Fibroblast of lung (primary cell): Measurements from ENCODE around the gene DPM3. TPM values are rescaled to one million over a fixed set of nuclear protein-coding genes. Genes with fewer than 3 reads are reported as not detected.
"Not testable (repeated sequence)": the region's sequence is repeated elsewhere in the genome, so short reads cannot be mapped to it uniquely, and the experiment has no call there.

Experiments used
- DNase-seq, 2 donors: peaks; one replicate each; pipeline versions ENCODE4 v3.0.0 to v3.0.0-alpha.2; 2010; ENCODE audit warnings: low read depth in 2 of 2
- H2AFZ ChIP-seq: 2 replicates; pipeline ENCODE4 v1.5.1; 2012; ENCODE audit warnings: low read length, control low read depth, inconsistent platforms
- H3K27ac ChIP-seq: 2 replicates; pipeline ENCODE4 v1.5.1; 2011; ENCODE audit warnings: low read length, control low read depth; ENCODE audit not compliant: insufficient read depth
- H3K27me3 ChIP-seq: 2 replicates; pipeline ENCODE4 v1.5.1; 2011; ENCODE audit warnings: mild to moderate bottlenecking, low read length; ENCODE audit not compliant: control insufficient read depth, insufficient read depth
- H3K36me3 ChIP-seq: 2 replicates; pipeline ENCODE4 v1.5.1; 2011; ENCODE audit warnings: low read length; ENCODE audit not compliant: control insufficient read depth, insufficient read depth
- H3K4me1 ChIP-seq: 2 replicates; pipeline ENCODE4 v1.5.1; 2011; ENCODE audit warnings: low read length; ENCODE audit not compliant: control insufficient read depth, insufficient read depth; ENCODE audit errors: extremely low read depth
- H3K4me2 ChIP-seq: 2 replicates; pipeline ENCODE4 v1.5.1; 2011; ENCODE audit warnings: low read length, control low read depth; ENCODE audit not compliant: insufficient read depth; ENCODE audit errors: extremely low read depth
- H3K4me3 ChIP-seq, 4 experiments: fragments of 200-600 bp in 1 of 4; sonication (generic) in 1 of 4; replicated peaks in 1 of 4; 2 replicates each; pipeline ENCODE4 v1.5.1; 2011 to 2016; ENCODE audit warnings: low read length in 4 of 4, low read depth in 3 of 4, mild to moderate bottlenecking in 3 of 4, control low read depth in 2 of 4, inconsistent platforms in 1 of 4, mixed read lengths in 1 of 4; ENCODE audit not compliant: insufficient read depth in 1 of 4; ENCODE audit errors: control extremely low read depth in 1 of 4
- H3K79me2 ChIP-seq: 2 replicates; pipeline ENCODE4 v1.5.1; 2012; ENCODE audit warnings: mild to moderate bottlenecking, low read length, inconsistent platforms; ENCODE audit not compliant: control insufficient read depth, insufficient read depth
- H3K9ac ChIP-seq: 2 replicates; pipeline ENCODE4 v1.5.1; 2011; ENCODE audit warnings: mild to moderate bottlenecking, low read length, control low read depth; ENCODE audit not compliant: insufficient read depth
- H3K9me3 ChIP-seq: 2 replicates; pipeline ENCODE4 v1.5.1; 2012; ENCODE audit warnings: low read depth, low read length; ENCODE audit not compliant: control insufficient read depth, insufficient read depth
- H4K20me1 ChIP-seq: 2 replicates; pipeline ENCODE4 v1.5.1; 2011; ENCODE audit warnings: low read length; ENCODE audit not compliant: control insufficient read depth, insufficient read depth; ENCODE audit errors: extremely low read depth
- CTCF ChIP-seq, 2 donors: IDR thresholded peaks in 1 of 2; conservative IDR thresholded peaks in 1 of 2; 1 replicate in 1 of 2; 2 replicates in 1 of 2; pipeline ENCODE4 v1.5.1; 2011 to 2012; ENCODE audit warnings: low read length in 2 of 2, control low read depth in 1 of 2, inconsistent platforms in 1 of 2, low read depth in 1 of 2, mild to moderate bottlenecking in 1 of 2
- EZH2 ChIP-seq: IDR thresholded peaks from 2 replicates; pipeline ENCODE4 v1.5.1; 2012; ENCODE audit warnings: low read length, control low read depth, mild to moderate bottlenecking; ENCODE audit errors: missing control alignments
- polyA minus RNA-seq: library from RNA; depleted of rRNA, polyadenylated mRNA; stranded (reverse); fragments of >200 nt; gene quantifications from 2 replicates; pipeline ENCODE4 v1.2.3, GENCODE V29; 2011; ENCODE audit warnings: low replicate concordance
- polyA plus RNA-seq, 2 donors: library from polyadenylated mRNA; depleted of rRNA in 1 of 2; stranded (reverse) in 1 of 2; unstranded in 1 of 2; fragments of >200 nt; gene quantifications; 2 replicates each; pipeline ENCODE4 v1.2.1, GENCODE V29; 2011 to 2012; ENCODE audit warnings: missing spikeins in 1 of 2
- total RNA-seq: library from RNA; depleted of rRNA; stranded (reverse); fragments of >200 nt; gene quantifications from 2 replicates; pipeline ENCODE4 v1.2.1, GENCODE V29; 2014

The DPM3 gene, protein sequence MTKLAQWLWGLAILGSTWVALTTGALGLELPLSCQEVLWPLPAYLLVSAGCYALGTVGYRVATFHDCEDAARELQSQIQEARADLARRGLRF
- total RNA-seq (27.7 and 40.5 TPM in 2 replicates), polyA plus RNA-seq (31.9 and 35.4 TPM in 2 replicates), polyA minus RNA-seq (9.8 and 13.2 TPM in 2 replicates)
- 74.2 and 92.4 TPM in 2 replicates for polyA plus RNA-seq (2012)

DNA sequence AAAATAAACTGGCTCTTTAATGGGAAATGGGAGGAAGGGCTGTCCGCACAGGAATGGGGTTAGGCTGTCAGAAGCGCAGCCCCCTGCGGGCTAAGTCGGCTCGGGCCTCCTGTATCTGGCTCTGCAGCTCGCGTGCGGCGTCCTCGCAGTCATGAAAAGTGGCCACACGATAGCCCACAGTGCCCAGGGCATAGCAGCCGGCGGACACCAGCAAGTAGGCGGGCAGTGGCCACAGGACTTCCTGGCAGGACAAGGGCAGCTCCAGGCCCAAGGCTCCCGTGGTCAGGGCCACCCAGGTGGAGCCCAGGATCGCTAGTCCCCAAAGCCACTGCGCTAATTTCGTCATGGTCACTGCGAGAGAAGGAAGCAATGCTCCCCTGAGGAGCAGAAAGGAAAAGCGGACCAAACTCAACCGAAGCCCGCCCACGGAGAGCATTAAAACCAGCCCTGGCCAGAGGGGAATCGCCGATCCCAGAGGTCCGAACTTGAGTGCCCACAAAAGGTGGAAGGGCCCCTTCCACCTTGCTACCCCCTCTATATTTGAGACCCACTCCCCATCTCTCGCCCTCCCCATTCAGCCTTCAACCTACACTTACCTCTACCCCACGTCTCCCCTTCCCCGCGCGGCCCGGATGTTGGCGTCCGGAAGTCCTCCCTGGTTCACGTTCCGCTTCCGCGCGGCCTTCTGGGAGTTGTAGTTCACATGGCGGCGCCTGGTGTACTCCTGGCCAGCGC lies at the start of gene DPM3:
Gene DPM3 (minus strand): TSS at position 637 of the 735 bp plus-strand sequence. CDS start 291 bp downstream, at position 346.
- Histone ChIP-seq H3K79me2 (peaks cover 22% of the 10 kb centered on the region), H3K9me3 (no peaks in the 10 kb centered on the region), H3K4me1 (peaks cover 11% of the 10 kb centered on the region), H2AFZ (peak within 1 kb of the TSS; percentile 95), H3K27me3 (peaks cover 6% of the 10 kb centered on the region), H3K27ac (peak within 1 kb of the TSS; percentile 86), H3K4me2 (peak within 1 kb of the TSS; percentile 87), H3K4me3 (peak within 1 kb of the TSS; percentile 79 to 98 (median 90)), H4K20me1 (no peaks in the 10 kb centered on the region), H3K9ac (peak within 1 kb of the TSS; percentile 77), H3K36me3 (no peaks in the 10 kb centered on the region)
- peak; percentile 76 to 78 for DNase-seq
- TF ChIP-seq CTCF (conservative IDR thresholded peaks at IDR 0.05 in 1 of 2, IDR thresholded peaks at IDR 0.05 in 1 of 2; ENCODE audit: low read depth in 1 of 2, low read length in 2 of 2), result no peak
- no peak for TF ChIP-seq EZH2

DNA sequence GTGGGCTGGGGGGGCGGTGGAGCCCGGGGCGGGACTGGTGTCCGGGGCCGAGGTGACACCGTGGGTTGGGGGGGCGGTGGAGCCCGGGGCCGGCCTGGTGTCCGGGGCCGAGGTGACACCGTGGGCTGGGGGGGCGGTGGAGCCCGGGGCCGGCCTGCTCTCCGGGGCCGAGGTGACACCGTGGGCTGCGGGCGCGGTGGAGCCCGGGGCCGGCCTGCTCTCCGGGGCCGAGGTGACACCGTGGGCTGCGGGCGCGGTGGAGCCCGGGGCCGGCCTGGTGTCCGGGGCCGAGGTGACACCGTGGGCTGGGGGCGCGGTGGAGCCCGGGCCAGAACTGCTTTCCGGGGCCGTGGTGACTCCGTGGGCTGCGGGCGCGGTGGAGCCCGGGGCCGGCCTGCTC lies 49.6 kb upstream of the DPM3 start:
- not testable (repeated sequence) for H3K27ac ChIP-seq, H2AFZ ChIP-seq, H3K79me2 ChIP-seq, H4K20me1 ChIP-seq, H3K4me3 ChIP-seq, H3K4me2 ChIP-seq, DNase-seq, H3K9ac ChIP-seq, H3K36me3 ChIP-seq, H3K27me3 ChIP-seq, H3K9me3 ChIP-seq
- peaks cover 12% of the 10 kb centered on the region for H3K4me1 ChIP-seq

GRCh38 chr1:155188268-155188667 lies 47.9 kb upstream of the DPM3 start:
- Histone ChIP-seq H3K4me2 (no peak overlapping the region), H3K27me3 (no peaks in the 10 kb centered on the region), H3K36me3 (peaks cover 2% of the 10 kb centered on the region), H4K20me1 (no peaks in the 10 kb centered on the region), H3K9me3 (no peaks in the 10 kb centered on the region), H3K4me1 (peaks cover 3% of the 10 kb centered on the region), H3K27ac (no peak overlapping the region), H3K79me2 (no peaks in the 10 kb centered on the region), H2AFZ (no peak overlapping the region), H3K4me3 (no peak overlapping the region), H3K9ac (no peak overlapping the region)
- DNase-seq, result no peak
- TF ChIP-seq EZH2 (no peak), CTCF (conservative IDR thresholded peaks at IDR 0.05 in 1 of 2, IDR thresholded peaks at IDR 0.05 in 1 of 2; ENCODE audit: low read depth in 1 of 2, low read length in 2 of 2) (no peak)
